ENCODE results near the gene MYMK. TPM values are rescaled to one million over a fixed set of nuclear protein-coding genes. Genes with fewer than 3 reads are reported as not detected.

The MYMK gene
- total and polyA plus RNA-seq, 2 of the 13 experiments (the other 11 are each of a cell fraction or from before 2014, with no cell fraction given): not detected

DNA sequence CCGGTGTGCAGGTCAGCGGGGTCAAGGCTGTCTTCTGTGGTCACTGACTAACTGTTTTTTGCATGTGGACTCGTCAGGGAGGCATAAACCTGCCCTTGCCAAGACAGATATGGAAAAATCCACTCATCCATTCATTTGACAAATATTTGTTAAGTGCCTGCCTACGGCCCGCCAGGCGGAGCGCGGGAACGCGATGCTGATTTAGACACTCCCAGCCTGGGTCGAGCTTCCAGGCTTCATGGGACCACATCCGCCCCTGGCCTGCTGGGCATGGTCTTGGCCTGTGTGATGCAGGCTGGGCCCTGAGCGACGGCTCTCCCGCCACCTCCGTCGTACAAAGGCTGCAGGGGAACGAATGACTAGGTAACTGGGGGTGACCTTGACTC lies 18.1 kb downstream of the MYMK start (continued):
- TF ChIP-seq, protein P1, sequence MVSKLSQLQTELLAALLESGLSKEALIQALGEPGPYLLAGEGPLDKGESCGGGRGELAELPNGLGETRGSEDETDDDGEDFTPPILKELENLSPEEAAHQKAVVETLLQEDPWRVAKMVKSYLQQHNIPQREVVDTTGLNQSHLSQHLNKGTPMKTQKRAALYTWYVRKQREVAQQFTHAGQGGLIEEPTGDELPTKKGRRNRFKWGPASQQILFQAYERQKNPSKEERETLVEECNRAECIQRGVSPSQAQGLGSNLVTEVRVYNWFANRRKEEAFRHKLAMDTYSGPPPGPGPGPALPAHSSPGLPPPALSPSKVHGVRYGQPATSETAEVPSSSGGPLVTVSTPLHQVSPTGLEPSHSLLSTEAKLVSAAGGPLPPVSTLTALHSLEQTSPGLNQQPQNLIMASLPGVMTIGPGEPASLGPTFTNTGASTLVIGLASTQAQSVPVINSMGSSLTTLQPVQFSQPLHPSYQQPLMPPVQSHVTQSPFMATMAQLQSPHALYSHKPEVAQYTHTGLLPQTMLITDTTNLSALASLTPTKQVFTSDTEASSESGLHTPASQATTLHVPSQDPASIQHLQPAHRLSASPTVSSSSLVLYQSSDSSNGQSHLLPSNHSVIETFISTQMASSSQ (IDR thresholded peaks at IDR 0.05; ENCODE audit: low read depth): 0 out of 2 replicates have a peak, but pooled peaks have one; percentile 19
- TF ChIP-seq, protein P1 (CRISPR knock-in tag; IDR thresholded peaks at IDR 0.05; ENCODE audit: borderline replicate concordance): peak; percentile 59; the same call in 1 of the 2 replicates
- TF ChIP-seq HDAC2 (CRISPR knock-in tag; IDR thresholded peaks at IDR 0.05): peak; percentile 93
- no peak for TF ChIP-seq ZNF274 (CRISPR knock-in tag; IDR thresholded peaks at IDR 0.05)
- TF ChIP-seq SMAD3 (CRISPR knock-in tag; IDR thresholded peaks at IDR 0.05): peak; percentile 67; the same call in 1 of the 2 replicates
- TF ChIP-seq NCOR1 (IDR thresholded peaks at IDR 0.05; ENCODE audit: borderline replicate concordance, low read length): peak; percentile 31; the same call in 1 of the 2 replicates
- no peak for TF ChIP-seq REXO4 (CRISPR knock-in tag; IDR thresholded peaks at IDR 0.05; ENCODE audit: borderline replicate concordance)
- TF ChIP-seq, protein P2, sequence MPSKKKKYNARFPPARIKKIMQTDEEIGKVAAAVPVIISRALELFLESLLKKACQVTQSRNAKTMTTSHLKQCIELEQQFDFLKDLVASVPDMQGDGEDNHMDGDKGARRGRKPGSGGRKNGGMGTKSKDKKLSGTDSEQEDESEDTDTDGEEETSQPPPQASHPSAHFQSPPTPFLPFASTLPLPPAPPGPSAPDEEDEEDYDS (CRISPR knock-in tag; IDR thresholded peaks at IDR 0.05): peak; percentile 48
- TF ChIP-seq TSC22D2 (CRISPR knock-in tag; IDR thresholded peaks at IDR 0.05; ENCODE audit: borderline replicate concordance): 0 out of 2 replicates have a peak, but pooled peaks have one; percentile 43
- peak; percentile 54; the same call in 1 of the 2 replicates for TF ChIP-seq BRCA1 (CRISPR knock-in tag; IDR thresholded peaks at IDR 0.05)
- no peak for TF ChIP-seq SNAPC2 (CRISPR knock-in tag; IDR thresholded peaks at IDR 0.05)
- TF ChIP-seq, protein P3, sequence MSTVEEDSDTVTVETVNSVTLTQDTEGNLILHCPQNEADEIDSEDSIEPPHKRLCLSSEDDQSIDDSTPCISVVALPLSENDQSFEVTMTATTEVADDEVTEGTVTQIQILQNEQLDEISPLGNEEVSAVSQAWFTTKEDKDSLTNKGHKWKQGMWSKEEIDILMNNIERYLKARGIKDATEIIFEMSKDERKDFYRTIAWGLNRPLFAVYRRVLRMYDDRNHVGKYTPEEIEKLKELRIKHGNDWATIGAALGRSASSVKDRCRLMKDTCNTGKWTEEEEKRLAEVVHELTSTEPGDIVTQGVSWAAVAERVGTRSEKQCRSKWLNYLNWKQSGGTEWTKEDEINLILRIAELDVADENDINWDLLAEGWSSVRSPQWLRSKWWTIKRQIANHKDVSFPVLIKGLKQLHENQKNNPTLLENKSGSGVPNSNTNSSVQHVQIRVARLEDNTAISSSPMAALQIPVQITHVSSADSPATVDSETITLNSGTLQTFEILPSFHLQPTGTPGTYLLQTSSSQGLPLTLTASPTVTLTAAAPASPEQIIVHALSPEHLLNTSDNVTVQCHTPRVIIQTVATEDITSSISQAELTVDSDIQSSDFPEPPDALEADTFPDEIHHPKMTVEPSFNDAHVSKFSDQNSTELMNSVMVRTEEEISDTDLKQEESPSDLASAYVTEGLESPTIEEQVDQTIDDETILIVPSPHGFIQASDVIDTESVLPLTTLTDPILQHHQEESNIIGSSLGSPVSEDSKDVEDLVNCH (CRISPR knock-in tag; IDR thresholded peaks at IDR 0.05): no peak
- TF ChIP-seq, protein P4, sequence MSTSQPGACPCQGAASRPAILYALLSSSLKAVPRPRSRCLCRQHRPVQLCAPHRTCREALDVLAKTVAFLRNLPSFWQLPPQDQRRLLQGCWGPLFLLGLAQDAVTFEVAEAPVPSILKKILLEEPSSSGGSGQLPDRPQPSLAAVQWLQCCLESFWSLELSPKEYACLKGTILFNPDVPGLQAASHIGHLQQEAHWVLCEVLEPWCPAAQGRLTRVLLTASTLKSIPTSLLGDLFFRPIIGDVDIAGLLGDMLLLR (CRISPR knock-in tag; IDR thresholded peaks at IDR 0.05): peak; percentile 58; the same call in 1 of the 2 replicates
- TF ChIP-seq KLF12 (CRISPR knock-in tag; IDR thresholded peaks at IDR 0.05; ENCODE audit: borderline replicate concordance): peak; percentile 75; the same call in 1 of the 2 replicates
- peak; percentile 89 for TF ChIP-seq ZNF772 (CRISPR knock-in tag; IDR thresholded peaks at IDR 0.05)
- peak; percentile 73; the same call in 1 of the 2 replicates for TF ChIP-seq ZNF891 (CRISPR knock-in tag; IDR thresholded peaks at IDR 0.05)
- peak; percentile 65; the same call in 1 of the 2 replicates for TF ChIP-seq ZSCAN9 (CRISPR knock-in tag; IDR thresholded peaks at IDR 0.05; ENCODE audit: borderline replicate concordance)
- TF ChIP-seq, protein P5, sequence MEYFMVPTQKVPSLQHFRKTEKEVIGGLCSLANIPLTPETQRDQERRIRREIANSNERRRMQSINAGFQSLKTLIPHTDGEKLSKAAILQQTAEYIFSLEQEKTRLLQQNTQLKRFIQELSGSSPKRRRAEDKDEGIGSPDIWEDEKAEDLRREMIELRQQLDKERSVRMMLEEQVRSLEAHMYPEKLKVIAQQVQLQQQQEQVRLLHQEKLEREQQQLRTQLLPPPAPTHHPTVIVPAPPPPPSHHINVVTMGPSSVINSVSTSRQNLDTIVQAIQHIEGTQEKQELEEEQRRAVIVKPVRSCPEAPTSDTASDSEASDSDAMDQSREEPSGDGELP (IDR thresholded peaks at IDR 0.05; ENCODE audit: borderline replicate concordance, low read depth): peak; percentile 50; the same call in 1 of the 2 replicates
- peak; percentile 41; the same call in 1 of the 2 replicates for TF ChIP-seq MIER2 (CRISPR knock-in tag; IDR thresholded peaks at IDR 0.05)
- TF ChIP-seq, protein P6, sequence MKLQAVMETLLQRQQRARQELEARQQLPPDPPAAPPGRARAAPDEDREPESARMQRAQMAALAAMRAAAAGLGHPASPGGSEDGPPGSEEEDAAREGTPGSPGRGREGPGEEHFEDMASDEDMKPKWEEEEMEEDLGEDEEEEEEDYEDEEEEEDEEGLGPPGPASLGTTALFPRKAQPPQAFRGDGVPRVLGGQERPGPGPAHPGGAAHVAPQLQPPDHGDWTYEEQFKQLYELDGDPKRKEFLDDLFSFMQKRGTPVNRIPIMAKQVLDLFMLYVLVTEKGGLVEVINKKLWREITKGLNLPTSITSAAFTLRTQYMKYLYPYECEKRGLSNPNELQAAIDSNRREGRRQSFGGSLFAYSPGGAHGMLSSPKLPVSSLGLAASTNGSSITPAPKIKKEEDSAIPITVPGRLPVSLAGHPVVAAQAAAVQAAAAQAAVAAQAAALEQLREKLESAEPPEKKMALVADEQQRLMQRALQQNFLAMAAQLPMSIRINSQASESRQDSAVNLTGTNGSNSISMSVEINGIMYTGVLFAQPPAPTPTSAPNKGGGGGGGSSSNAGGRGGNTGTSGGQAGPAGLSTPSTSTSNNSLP (IDR thresholded peaks at IDR 0.05; ENCODE audit: low read depth, low read length): 0 out of 2 replicates have a peak, but pooled peaks have one; percentile 38
